A549 (cell line): ENCODE data around the gene KMT5C. TPM values are rescaled to one million over a fixed set of nuclear protein-coding genes. Genes with fewer than 3 reads are reported as not detected.

Experiments used
- ATAC-seq, 2 experiments: fragments of 200-7000 bp in 1 of 2; fragments of >200 bp in 1 of 2; cut with Nextera tagmentation in 1 of 2; cut with Tn5 transposase in 1 of 2; 3 replicates each; pipeline versions ENCODE4 v1.8.0 to v1.9.1; 2018 to 2020; ENCODE audit warnings: mild to moderate bottlenecking in 1 of 2, moderate library complexity in 1 of 2
- CTCF ChIA-PET: fragments of 300-600 bp; sonication (Branson Sonifier 250); formaldehyde crosslinking; extraction: SDS; loops from one replicate; lab custom pipeline; 2021; ENCODE audit warnings: antibody characterized with exemption, inconsistent platforms; lab: Yijun Ruan, JAX
- POLR2A ChIA-PET: fragments of 350-600 bp; formaldehyde crosslinking; extraction: SDS; loops from one replicate; lab custom pipeline; 2021; ENCODE audit warnings: antibody characterized with exemption, inconsistent platforms; lab: Yijun Ruan, JAX
- DNase-seq, 2 experiments: peaks; one replicate each; pipeline versions ENCODE4 v3.0.0 to v3.0.0-alpha.2; 2011 to 2016; ENCODE audit warnings: low read depth in 1 of 2, low spot score in 1 of 2
- FAIRE-seq: peaks from 2 replicates; lab custom pipeline; 2011; peaks lifted over from hg19 to GRCh38; lab: Jason Lieb, UNC
- H3K27ac ChIP-seq, 2 experiments: fragments of >200 bp; sonication (Bioruptor Twin); formaldehyde crosslinking; 3 replicates each; pipeline ENCODE4 v1.5.1; 2016 to 2017
- H3K4me1 ChIP-seq: fragments of >200 bp; sonication (Bioruptor Twin); formaldehyde crosslinking; 3 replicates; pipeline ENCODE4 v1.6.1; 2016
- H3K4me2 ChIP-seq: fragments of >200 bp; sonication (Bioruptor Twin); formaldehyde crosslinking; 3 replicates; pipeline ENCODE4 v1.6.1; 2016
- H3K4me3 ChIP-seq: fragments of >200 bp; sonication (Bioruptor Twin); formaldehyde crosslinking; 3 replicates; pipeline ENCODE4 v1.5.1; 2016
- H3K9me3 ChIP-seq: fragments of >200 bp; sonication (Bioruptor Twin); formaldehyde crosslinking; 3 replicates; pipeline ENCODE4 v1.6.1; 2016
- BHLHE40 ChIP-seq: IDR thresholded peaks from 2 replicates; pipeline ENCODE4 v1.6.1; 2012; ENCODE audit warnings: low read depth, low read length, inconsistent platforms
- CBX2 ChIP-seq: fragments of 200-600 bp; sonication (generic); IDR thresholded peaks from 2 replicates; pipeline ENCODE4 v1.6.1; 2016; ENCODE audit warnings: low read depth, mild to moderate bottlenecking, borderline replicate concordance
- ELK1 ChIP-seq: fragments of 150-350 bp; IDR thresholded peaks from 2 replicates; pipeline ENCODE4 v1.6.1; 2014; ENCODE audit warnings: low read depth, mild to moderate bottlenecking, low read length
- EP300 ChIP-seq, 2 experiments: fragments of >200 bp; sonication (Bioruptor Twin); formaldehyde crosslinking; IDR thresholded peaks; 2 replicates in 1 of 2; 3 replicates in 1 of 2; pipeline ENCODE4 v1.6.1; 2016 to 2017
- ESRRA ChIP-seq: fragments of 150-350 bp; IDR thresholded peaks from 2 replicates; pipeline ENCODE4 v1.6.1; 2014; ENCODE audit warnings: mild to moderate bottlenecking, low read length, borderline replicate concordance
- HOXA7 ChIP-seq: fragments of 250-450 bp; sonication (Bioruptor Pico); IDR thresholded peaks from 2 replicates; pipeline ENCODE4 v1.5.0; 2020; ENCODE audit warnings: mild to moderate bottlenecking, moderate library complexity
- HOXB13 ChIP-seq: fragments of 250-450 bp; sonication (Bioruptor Pico); IDR thresholded peaks from 2 replicates; pipeline ENCODE4 v1.5.0; 2020; ENCODE audit warnings: low read depth, mild to moderate bottlenecking, moderate library complexity
- MAFK ChIP-seq: fragments of 450-650 bp; IDR thresholded peaks from 2 replicates; pipeline ENCODE4 v1.6.1; 2014; ENCODE audit not compliant: partially characterized antibody
- MAZ ChIP-seq: fragments of 150-350 bp; IDR thresholded peaks from 2 replicates; pipeline ENCODE4 v1.6.1; 2014; ENCODE audit warnings: antibody characterized with exemption, low read depth, low read length, borderline replicate concordance
- NFE2L2 ChIP-seq: fragments of 150-350 bp; conservative IDR thresholded peaks from 2 replicates; pipeline ENCODE4 v1.6.1; 2014; ENCODE audit warnings: low read length
- NPAS2 ChIP-seq: fragments of 250-450 bp; sonication (Bioruptor Pico); IDR thresholded peaks from 2 replicates; pipeline ENCODE4 v1.8.0; 2022; ENCODE audit warnings: mild to moderate bottlenecking, moderate library complexity, borderline replicate concordance
- NR3C1 ChIP-seq: fragments of >200 bp; sonication (Bioruptor Twin); formaldehyde crosslinking; IDR thresholded peaks from 3 replicates; pipeline ENCODE4 v1.6.1; 2017
- RARB ChIP-seq: fragments of 250-450 bp; sonication (Bioruptor Pico); IDR thresholded peaks from 2 replicates; pipeline ENCODE4 v1.8.0; 2021; ENCODE audit warnings: mild to moderate bottlenecking, moderate library complexity
- RFX5 ChIP-seq: fragments of 450-650 bp; IDR thresholded peaks from 2 replicates; pipeline ENCODE4 v1.7.1; 2014; ENCODE audit warnings: antibody characterized with exemption, mild to moderate bottlenecking, moderate library complexity
- SMC3 ChIP-seq: fragments of >200 bp; sonication (Bioruptor Twin); formaldehyde crosslinking; IDR thresholded peaks from 3 replicates; pipeline ENCODE4 v1.6.1; 2018; ENCODE audit warnings: inconsistent platforms
- USF2 ChIP-seq: fragments of 450-650 bp; IDR thresholded peaks from 2 replicates; pipeline ENCODE4 v1.6.1; 2014; ENCODE audit warnings: antibody characterized with exemption
- ZC3H11A ChIP-seq: fragments of 450-650 bp; IDR thresholded peaks from 2 replicates; pipeline ENCODE4 v1.6.1; 2014; ENCODE audit warnings: antibody characterized with exemption, mild to moderate bottlenecking
- ZNF302 ChIP-seq: fragments of 250-450 bp; sonication (Bioruptor Pico); IDR thresholded peaks from 2 replicates; pipeline ENCODE4 v1.9.0; 2021; ENCODE audit warnings: inconsistent platforms, mild to moderate bottlenecking, moderate library complexity
- WGBS: methylation state at CpG from one replicate; pipeline ENCODE4 v1.1.6; 2017; ENCODE audit errors: missing lambda C conversion rate; 5-methylcytosine and 5-hydroxymethylcytosine counted together
- polyA plus RNA-seq, 4 experiments: library from polyadenylated mRNA; depleted of rRNA in 3 of 4; stranded (reverse); fragments of >200 nt; fragmentation: RNase III in 1 of 4; extraction: RNeasy Plus Mini Kit Qiagen cat#74134 plus additional on column Dnase treatment in 1 of 4; gene quantifications; 2 replicates in 3 of 4; 3 replicates in 1 of 4; pipeline ENCODE4 v1.2.3, GENCODE V29; 2011 to 2017
- TF ChIP-seq, protein P1 (sequence below): fragments of >200 bp; sonication (Bioruptor Twin); formaldehyde crosslinking; IDR thresholded peaks from 2 replicates; pipeline ENCODE4 v1.6.1; 2016
- TF ChIP-seq, protein P2 (sequence below): fragments of 200-600 bp; sonication (generic); IDR thresholded peaks from 2 replicates; pipeline ENCODE4 v1.6.1; 2016; ENCODE audit warnings: antibody characterized with exemption, mild to moderate bottlenecking, moderate library complexity

KMT5C gene
- polyA plus RNA-seq, 2 of the 4 experiments (the other 2 are of a cell fraction), result 9.5 to 15.2 TPM

DNA sequence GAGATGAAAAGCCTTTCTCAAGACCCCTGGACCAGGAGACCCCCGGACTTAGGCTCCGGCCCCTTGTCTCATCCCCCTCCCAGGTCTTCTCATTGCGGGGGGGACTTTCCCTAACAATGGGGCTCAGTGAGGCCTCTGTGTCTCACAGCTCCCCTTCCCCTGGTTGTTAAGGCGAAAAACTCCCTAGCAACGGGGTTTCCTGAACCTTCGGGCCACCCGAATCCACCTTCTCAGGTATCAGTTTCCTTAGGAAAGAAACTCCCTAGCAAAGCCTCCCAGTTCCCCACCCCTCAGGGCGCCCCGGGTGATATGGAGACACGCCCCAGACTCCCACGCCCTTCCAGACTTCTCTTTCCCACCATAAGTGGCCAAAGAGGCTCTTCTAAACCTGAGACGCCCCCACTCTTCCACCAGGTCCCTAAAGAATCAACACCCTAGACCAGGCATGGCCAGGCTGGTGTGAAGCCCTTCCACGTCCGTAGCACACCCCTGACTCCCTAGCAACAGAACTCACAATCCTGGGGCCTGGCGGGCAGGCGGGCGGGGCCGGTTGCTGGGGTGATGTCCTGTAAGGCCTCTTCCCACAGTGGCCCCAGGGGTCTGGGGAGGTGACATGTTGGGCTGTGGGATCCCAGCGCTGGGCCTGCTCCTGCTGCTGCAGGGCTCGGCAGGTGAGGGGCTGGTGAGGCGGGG is 36.7 kb downstream of the KMT5C start, which contains the start of gene TMEM190:
Gene TMEM190 (plus strand): TSS at position 586 of the 693 bp plus-strand sequence. CDS start 28 bp downstream, at position 614.
- Histone ChIP-seq H3K9me3 (no peaks in the 10 kb centered on the region), H3K27ac (peak within 1 kb of the TSS; percentile 91 to 96)
- 72% methylated on average over 21 of the region's 21 CpGs for WGBS
- no peak for FAIRE-seq
- peak in 1 of 2 experiments; percentile 68 for DNase-seq
- POLR2A ChIA-PET, result interaction anchor here (1.0 to 1.5 kb wide), 3 partner anchors 8 to 37 kb away, joined by 3 to 8 read pairs (median 5); partner anchors contain the start of genes KMT5C, TMEM238 and UBE2S
- TF ChIP-seq BHLHE40, result no peak
- TF ChIP-seq CBX2, result no peak
- no peak for TF ChIP-seq MAFK
- no peak for TF ChIP-seq ESRRA
- TF ChIP-seq, protein P1, sequence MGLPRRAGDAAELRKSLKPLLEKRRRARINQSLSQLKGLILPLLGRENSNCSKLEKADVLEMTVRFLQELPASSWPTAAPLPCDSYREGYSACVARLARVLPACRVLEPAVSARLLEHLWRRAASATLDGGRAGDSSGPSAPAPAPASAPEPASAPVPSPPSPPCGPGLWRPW, result no peak
- TF ChIP-seq HOXB13 (CRISPR knock-in tag), result no peak; the same call in 1 of the 2 replicates
- TF ChIP-seq MAZ, result no peak
- no peak for TF ChIP-seq NPAS2 (CRISPR knock-in tag)
- TF ChIP-seq USF2, result no peak
- no peak for TF ChIP-seq SMC3
- TF ChIP-seq RFX5, result no peak
- TF ChIP-seq ZNF302 (CRISPR knock-in tag), result no peak
- no peak for TF ChIP-seq ZC3H11A
- TF ChIP-seq ELK1, result no peak
- no peak for TF ChIP-seq NR3C1
- TF ChIP-seq NFE2L2, result no peak
- TF ChIP-seq, protein P2, sequence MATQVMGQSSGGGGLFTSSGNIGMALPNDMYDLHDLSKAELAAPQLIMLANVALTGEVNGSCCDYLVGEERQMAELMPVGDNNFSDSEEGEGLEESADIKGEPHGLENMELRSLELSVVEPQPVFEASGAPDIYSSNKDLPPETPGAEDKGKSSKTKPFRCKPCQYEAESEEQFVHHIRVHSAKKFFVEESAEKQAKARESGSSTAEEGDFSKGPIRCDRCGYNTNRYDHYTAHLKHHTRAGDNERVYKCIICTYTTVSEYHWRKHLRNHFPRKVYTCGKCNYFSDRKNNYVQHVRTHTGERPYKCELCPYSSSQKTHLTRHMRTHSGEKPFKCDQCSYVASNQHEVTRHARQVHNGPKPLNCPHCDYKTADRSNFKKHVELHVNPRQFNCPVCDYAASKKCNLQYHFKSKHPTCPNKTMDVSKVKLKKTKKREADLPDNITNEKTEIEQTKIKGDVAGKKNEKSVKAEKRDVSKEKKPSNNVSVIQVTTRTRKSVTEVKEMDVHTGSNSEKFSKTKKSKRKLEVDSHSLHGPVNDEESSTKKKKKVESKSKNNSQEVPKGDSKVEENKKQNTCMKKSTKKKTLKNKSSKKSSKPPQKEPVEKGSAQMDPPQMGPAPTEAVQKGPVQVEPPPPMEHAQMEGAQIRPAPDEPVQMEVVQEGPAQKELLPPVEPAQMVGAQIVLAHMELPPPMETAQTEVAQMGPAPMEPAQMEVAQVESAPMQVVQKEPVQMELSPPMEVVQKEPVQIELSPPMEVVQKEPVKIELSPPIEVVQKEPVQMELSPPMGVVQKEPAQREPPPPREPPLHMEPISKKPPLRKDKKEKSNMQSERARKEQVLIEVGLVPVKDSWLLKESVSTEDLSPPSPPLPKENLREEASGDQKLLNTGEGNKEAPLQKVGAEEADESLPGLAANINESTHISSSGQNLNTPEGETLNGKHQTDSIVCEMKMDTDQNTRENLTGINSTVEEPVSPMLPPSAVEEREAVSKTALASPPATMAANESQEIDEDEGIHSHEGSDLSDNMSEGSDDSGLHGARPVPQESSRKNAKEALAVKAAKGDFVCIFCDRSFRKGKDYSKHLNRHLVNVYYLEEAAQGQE, result no peak
- TF ChIP-seq HOXA7 (CRISPR knock-in tag), result no peak
- TF ChIP-seq EP300 (IDR thresholded peaks at IDR 0.05), result no peak
- TF ChIP-seq RARB (CRISPR knock-in tag), result no peak
- TF ChIP-seq, all 56 proteins: peak for 0
- ATAC-seq, result peak in 1 of 2 experiments; percentile 2; a peak in 2 of 6 replicates
- no peak within 1 kb of the TSS for H3K4me3 ChIP-seq
- H3K4me1 ChIP-seq, result peaks cover 86% of the 10 kb centered on the region
- CTCF ChIA-PET, result interaction anchor here (0.6 to 1.9 kb wide), 5 partner anchors 8 to 187 kb away, joined by 3 to 11 read pairs (median 4); partner anchors contain the start of gene TMEM238
- peak within 1 kb of the TSS; percentile 65 for H3K4me2 ChIP-seq
